ENCODE measurements around the gene SDK2. TPM values are rescaled to one million over a fixed set of nuclear protein-coding genes. Genes with fewer than 3 reads are reported as not detected.

The SDK2 gene
- polyA plus RNA-seq, 1 experiment: 0.01 TPM

GRCh38 chr17:73349647-73350046, 294.6 kb downstream of the SDK2 start:
- H3K27ac ChIP-seq (ENCODE audit: low read depth, low read length): no peak overlapping the region
- TF ChIP-seq, protein P1, sequence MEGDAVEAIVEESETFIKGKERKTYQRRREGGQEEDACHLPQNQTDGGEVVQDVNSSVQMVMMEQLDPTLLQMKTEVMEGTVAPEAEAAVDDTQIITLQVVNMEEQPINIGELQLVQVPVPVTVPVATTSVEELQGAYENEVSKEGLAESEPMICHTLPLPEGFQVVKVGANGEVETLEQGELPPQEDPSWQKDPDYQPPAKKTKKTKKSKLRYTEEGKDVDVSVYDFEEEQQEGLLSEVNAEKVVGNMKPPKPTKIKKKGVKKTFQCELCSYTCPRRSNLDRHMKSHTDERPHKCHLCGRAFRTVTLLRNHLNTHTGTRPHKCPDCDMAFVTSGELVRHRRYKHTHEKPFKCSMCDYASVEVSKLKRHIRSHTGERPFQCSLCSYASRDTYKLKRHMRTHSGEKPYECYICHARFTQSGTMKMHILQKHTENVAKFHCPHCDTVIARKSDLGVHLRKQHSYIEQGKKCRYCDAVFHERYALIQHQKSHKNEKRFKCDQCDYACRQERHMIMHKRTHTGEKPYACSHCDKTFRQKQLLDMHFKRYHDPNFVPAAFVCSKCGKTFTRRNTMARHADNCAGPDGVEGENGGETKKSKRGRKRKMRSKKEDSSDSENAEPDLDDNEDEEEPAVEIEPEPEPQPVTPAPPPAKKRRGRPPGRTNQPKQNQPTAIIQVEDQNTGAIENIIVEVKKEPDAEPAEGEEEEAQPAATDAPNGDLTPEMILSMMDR (IDR thresholded peaks at IDR 0.05; ENCODE audit: low read depth, low read length): no peak
- no peak overlapping the region for H3K4me3 ChIP-seq (ENCODE audit: low read depth, low read length)
- no peaks in the 10 kb centered on the region for H3K27me3 ChIP-seq (ENCODE audit: control insufficient read depth, insufficient read depth, low read length)
- ChIA-PET CTCF (interaction anchor here (0.9 to 1.8 kb wide), 3 partner anchors 20 to 94 kb away, joined by 5 to 11 read pairs (median 6); no protein-coding TSS in a partner anchor), POLR2A (no interaction called here)
- no peaks in the 10 kb centered on the region; the same call in 1 of the 2 replicates for H3K9me3 ChIP-seq (ENCODE audit: control insufficient read depth, insufficient read depth, low read length)
- DNase-seq (ENCODE audit: low read depth, low spot score): no peak

- no peaks in the 10 kb centered on the region for H3K27me3 ChIP-seq (ENCODE audit: control insufficient read depth, insufficient read depth, low read length)
- no peak overlapping the region for H3K4me3 ChIP-seq (ENCODE audit: low read depth, low read length)
- CTCF ChIA-PET: interaction anchor here (0.9 to 1.8 kb wide), 3 partner anchors 21 to 94 kb away, joined by 5 to 11 read pairs (median 6); no protein-coding TSS in a partner anchor
- no peaks in the 10 kb centered on the region; the same call in 1 of the 2 replicates for H3K9me3 ChIP-seq (ENCODE audit: control insufficient read depth, insufficient read depth, low read length)
- POLR2A ChIA-PET: no interaction called here
- H3K27ac ChIP-seq (ENCODE audit: low read depth, low read length): no peak overlapping the region
- TF ChIP-seq, protein P1 (IDR thresholded peaks at IDR 0.05; ENCODE audit: low read depth, low read length): no peak
- DNase-seq (ENCODE audit: low read depth, low spot score): no peak
Observed at GRCh38 chr17:73349138-73349537, 295.1 kb downstream of the SDK2 start.

DNA sequence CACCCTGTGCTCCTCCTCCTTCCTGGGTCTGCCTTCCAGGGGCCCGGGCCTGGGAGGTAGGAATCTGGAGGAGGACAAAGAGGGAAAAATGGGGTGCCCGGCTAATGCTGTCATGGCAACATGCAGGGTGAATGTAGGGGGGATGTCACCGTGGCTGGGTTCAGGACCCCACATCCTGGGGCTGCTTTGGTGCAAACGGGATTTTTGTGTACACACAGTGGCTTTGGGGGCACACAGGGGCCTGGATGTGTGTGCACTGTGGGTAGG, 295.5 kb downstream of the SDK2 start:
- no peak overlapping the region for H3K27ac ChIP-seq (ENCODE audit: low read depth, low read length)
- no peak overlapping the region for H3K4me3 ChIP-seq (ENCODE audit: low read depth, low read length)
- H3K9me3 ChIP-seq (ENCODE audit: control insufficient read depth, insufficient read depth, low read length): no peaks in the 10 kb centered on the region; the same call in 1 of the 2 replicates
- ChIA-PET CTCF (interaction anchor here (1.7 to 1.8 kb wide), 2 partner anchors 21 to 93 kb away, joined by 6 to 11 read pairs; no protein-coding TSS in a partner anchor), POLR2A (no interaction called here)
- TF ChIP-seq, protein P1 (IDR thresholded peaks at IDR 0.05; ENCODE audit: low read depth, low read length): no peak
- H3K27me3 ChIP-seq (ENCODE audit: control insufficient read depth, insufficient read depth, low read length): no peaks in the 10 kb centered on the region
- no peak for DNase-seq (ENCODE audit: low read depth, low spot score)

DNA sequence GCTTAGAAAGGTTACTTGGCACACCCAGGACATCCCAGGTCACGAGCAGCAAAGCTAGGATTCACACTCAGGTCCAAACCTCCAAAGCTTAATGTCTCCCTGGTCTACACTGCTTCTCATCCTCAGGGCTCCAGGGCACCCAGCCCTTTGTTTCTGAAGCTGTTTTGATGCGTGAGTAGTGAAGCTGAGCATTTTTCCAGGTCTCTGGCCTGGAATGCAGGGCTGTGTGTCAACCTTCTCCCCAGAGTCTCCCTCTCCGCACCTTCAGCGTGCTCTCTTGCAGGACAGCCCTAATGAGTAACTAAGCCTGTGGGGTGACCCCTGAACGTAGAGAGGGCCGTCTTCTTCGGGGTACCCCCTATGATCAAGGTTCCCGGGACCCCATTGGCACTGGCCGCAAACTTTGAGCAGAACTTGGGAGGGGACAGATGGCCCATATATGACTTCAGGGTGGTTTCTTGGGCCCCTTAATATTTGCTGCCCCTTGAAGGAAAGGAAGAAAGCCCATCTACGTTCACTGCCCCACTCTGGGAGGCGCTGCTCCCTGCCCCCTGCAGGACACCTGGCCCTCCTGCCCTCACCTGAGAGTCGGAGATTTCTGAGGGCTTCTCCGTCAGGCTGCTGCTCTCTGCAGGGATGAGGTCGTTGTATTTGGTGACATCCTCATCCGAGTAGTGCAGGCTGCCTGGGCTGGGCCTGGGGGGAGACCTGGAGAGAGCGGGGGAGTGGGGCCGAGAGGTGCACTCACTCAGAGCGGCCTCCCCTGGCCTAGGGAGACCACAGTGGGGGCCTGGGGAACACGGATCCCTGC, 296.0 kb downstream of the SDK2 start:
- CTCF ChIA-PET: interaction anchor here (0.9 to 1.8 kb wide), 5 partner anchors 22 to 95 kb away, joined by 3 to 11 read pairs (median 5); no protein-coding TSS in a partner anchor
- Histone ChIP-seq H3K27me3 (ENCODE audit: control insufficient read depth, insufficient read depth, low read length) (no peaks in the 10 kb centered on the region), H3K4me3 (ENCODE audit: low read depth, low read length) (no peak overlapping the region), H3K9me3 (ENCODE audit: control insufficient read depth, insufficient read depth, low read length) (no peaks in the 10 kb centered on the region; the same call in 1 of the 2 replicates), H3K27ac (ENCODE audit: low read depth, low read length) (no peak overlapping the region)
- POLR2A ChIA-PET: interaction anchor here (1.2 kb wide), 1 partner anchor 37 kb away, joined by 6 read pairs; no protein-coding TSS in a partner anchor
- TF ChIP-seq, protein P1 (IDR thresholded peaks at IDR 0.05; ENCODE audit: low read depth, low read length): no peak
- DNase-seq (ENCODE audit: low read depth, low spot score): no peak

- no peaks in the 10 kb centered on the region for H3K27me3 ChIP-seq (ENCODE audit: control insufficient read depth, insufficient read depth, low read length)
- CTCF ChIA-PET: interaction anchor here (0.9 to 1.5 kb wide), 3 partner anchors 23 to 92 kb away, joined by 3 to 5 read pairs (median 3); no protein-coding TSS in a partner anchor
- H3K27ac ChIP-seq (ENCODE audit: low read depth, low read length): no peak overlapping the region
- no peaks in the 10 kb centered on the region; the same call in 1 of the 2 replicates for H3K9me3 ChIP-seq (ENCODE audit: control insufficient read depth, insufficient read depth, low read length)
- no peak for DNase-seq (ENCODE audit: low read depth, low spot score)
- TF ChIP-seq, protein P1 (IDR thresholded peaks at IDR 0.05; ENCODE audit: low read depth, low read length): no peak
- H3K4me3 ChIP-seq (ENCODE audit: low read depth, low read length): no peak overlapping the region
- POLR2A ChIA-PET: interaction anchor here (1.2 kb wide), 1 partner anchor 36 kb away, joined by 6 read pairs; no protein-coding TSS in a partner anchor
Observed at GRCh38 chr17:73347351-73347750, 296.9 kb downstream of the SDK2 start.

Measured in AG04450 (cell line).